ENCODE data around the gene CDC20. TPM values are rescaled to one million over a fixed set of nuclear protein-coding genes. Genes with fewer than 3 reads are reported as not detected.

Gene CDC20
- total RNA-seq, 1 experiment from 2014 or later = 123 TPM

GRCh38 chr1:43382027-43382779 lies 23.4 kb downstream of the CDC20 start:
- ChIA-PET CTCF (interaction anchor here (1.2 kb wide), 1 partner anchor 24 kb away, joined by 3 read pairs; the partner anchor contains the start of gene CDC20), POLR2A (no interaction called here)
- no peaks in the 10 kb centered on the region for H3K4me1 ChIP-seq
- H3K4me1 Mint-ChIP-seq (ENCODE audit: low read depth, unreplicated experiment) = no peaks in the 10 kb centered on the region
- peaks cover 28% of the 10 kb centered on the region for H3K36me3 Mint-ChIP-seq (ENCODE audit: insufficient read depth, unreplicated experiment)
- no peak overlapping the region for H3K4me3 ChIP-seq (ENCODE audit: low read depth, low read length)
- H3K27ac Mint-ChIP-seq (ENCODE audit: unreplicated experiment) = no peak overlapping the region
- no peak overlapping the region for H3K4me3 Mint-ChIP-seq (ENCODE audit: unreplicated experiment)
- H3K36me3 ChIP-seq (ENCODE audit: control insufficient read depth, insufficient read depth, low read length) = no peaks in the 10 kb centered on the region
- H3K9me3 Mint-ChIP-seq (ENCODE audit: unreplicated experiment) = no peaks in the 10 kb centered on the region
- no peak for TF ChIP-seq CTCF (IDR thresholded peaks at IDR 0.05; ENCODE audit: insufficient read depth in 1 of 2, low read depth in 1 of 2, low read length in 1 of 2, severe bottlenecking in 1 of 2, unreplicated experiment in 1 of 2)
- DNase-seq = no peak
- H3K27me3 Mint-ChIP-seq (ENCODE audit: insufficient read depth, unreplicated experiment) = no peaks in the 10 kb centered on the region
- BruUV-seq (replicated peaks) = no TSS peak
- H3K27me3 ChIP-seq (replicated peaks; ENCODE audit: control insufficient read depth, insufficient read depth, low read length) = no peaks in the 10 kb centered on the region
- H3K9me3 ChIP-seq = no peaks in the 10 kb centered on the region
- intact Hi-C loops (cut with micrococcal nuclease; ENCODE audit: unreplicated experiment) = no loop called here

GRCh38 chr1:43383449-43383848 lies 24.7 kb downstream of the CDC20 start:
- Histone ChIP-seq H3K4me3 (ENCODE audit: low read depth, low read length) (no peak overlapping the region), H3K9me3 (no peaks in the 10 kb centered on the region), H3K4me1 (no peaks in the 10 kb centered on the region), H3K27me3 (replicated peaks; ENCODE audit: control insufficient read depth, insufficient read depth, low read length) (no peaks in the 10 kb centered on the region), H3K36me3 (ENCODE audit: control insufficient read depth, insufficient read depth, low read length) (no peaks in the 10 kb centered on the region)
- no peak for TF ChIP-seq CTCF (IDR thresholded peaks at IDR 0.05; ENCODE audit: insufficient read depth in 1 of 2, low read depth in 1 of 2, low read length in 1 of 2, severe bottlenecking in 1 of 2, unreplicated experiment in 1 of 2)
- BruUV-seq (replicated peaks) = no TSS peak
- intact Hi-C loops (cut with micrococcal nuclease; ENCODE audit: unreplicated experiment) = no loop called here
- H3K27ac Mint-ChIP-seq (ENCODE audit: unreplicated experiment) = no peak overlapping the region
- POLR2A ChIA-PET = no interaction called here
- no peak for DNase-seq
- no peak overlapping the region for H3K4me3 Mint-ChIP-seq (ENCODE audit: unreplicated experiment)
- H3K36me3 Mint-ChIP-seq (ENCODE audit: insufficient read depth, unreplicated experiment) = peaks cover 35% of the 10 kb centered on the region
- H3K4me1 Mint-ChIP-seq (ENCODE audit: low read depth, unreplicated experiment) = peaks cover 6% of the 10 kb centered on the region
- CTCF ChIA-PET = interaction anchor here (1.2 kb wide), 1 partner anchor 25 kb away, joined by 3 read pairs; the partner anchor contains the start of gene CDC20
- H3K27me3 Mint-ChIP-seq (ENCODE audit: insufficient read depth, unreplicated experiment) = no peaks in the 10 kb centered on the region
- no peaks in the 10 kb centered on the region for H3K9me3 Mint-ChIP-seq (ENCODE audit: unreplicated experiment)

GRCh38 chr1:43386676-43387075 lies 27.9 kb downstream of the CDC20 start:
- Mint-ChIP-seq H3K36me3 (ENCODE audit: insufficient read depth, unreplicated experiment) (peaks cover 45% of the 10 kb centered on the region), H3K9me3 (ENCODE audit: unreplicated experiment) (no peaks in the 10 kb centered on the region), H3K27ac (ENCODE audit: unreplicated experiment) (no peak overlapping the region), H3K4me3 (ENCODE audit: unreplicated experiment) (no peak overlapping the region), H3K4me1 (ENCODE audit: low read depth, unreplicated experiment) (peaks cover 15% of the 10 kb centered on the region), H3K27me3 (ENCODE audit: insufficient read depth, unreplicated experiment) (no peaks in the 10 kb centered on the region)
- no peaks in the 10 kb centered on the region for H3K4me1 ChIP-seq
- H3K4me3 ChIP-seq (ENCODE audit: low read depth, low read length) = no peak overlapping the region
- CTCF ChIA-PET = no interaction called here
- no peak for DNase-seq
- TF ChIP-seq CTCF (IDR thresholded peaks at IDR 0.05; ENCODE audit: insufficient read depth in 1 of 2, low read depth in 1 of 2, low read length in 1 of 2, severe bottlenecking in 1 of 2, unreplicated experiment in 1 of 2) = no peak
- intact Hi-C loops (cut with micrococcal nuclease; ENCODE audit: unreplicated experiment) = no loop called here
- BruUV-seq (replicated peaks) = no TSS peak
- no peaks in the 10 kb centered on the region for H3K27me3 ChIP-seq (replicated peaks; ENCODE audit: control insufficient read depth, insufficient read depth, low read length)
- H3K36me3 ChIP-seq (ENCODE audit: control insufficient read depth, insufficient read depth, low read length) = no peaks in the 10 kb centered on the region
- H3K9me3 ChIP-seq = no peaks in the 10 kb centered on the region
- POLR2A ChIA-PET = no interaction called here

Measured in Caco-2 (cell line).